ENCODE measurements around the gene NFIA. TPM values are rescaled to one million over a fixed set of nuclear protein-coding genes. Genes with fewer than 3 reads are reported as not detected.
A peak's percentile ranks its signal among the peaks of the same experiment; 100 is the strongest.

Gene NFIA
- total and polyA plus RNA-seq, 2 of the 13 experiments (the other 11 are each of a cell fraction or from before 2014, with no cell fraction given): 14.7 to 28.5 TPM

DNA sequence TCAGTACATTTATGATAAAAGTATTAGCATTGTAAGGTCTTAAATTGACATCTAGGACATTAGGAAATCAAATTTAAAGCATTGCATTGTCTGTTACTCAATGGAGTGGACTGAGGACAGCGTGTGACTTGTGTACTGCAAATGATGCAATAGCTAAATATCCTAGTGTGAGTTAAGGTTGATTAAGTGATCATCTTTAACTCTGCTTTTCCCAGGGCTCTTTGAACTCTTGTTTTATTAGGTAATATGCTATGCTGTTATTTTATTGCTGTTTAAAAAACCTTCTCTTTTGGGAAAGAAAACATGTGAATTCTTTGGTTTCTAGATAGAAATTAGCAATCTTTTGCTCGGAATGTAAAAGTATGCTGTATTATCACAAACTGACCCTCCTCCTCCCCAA, 38.6 kb downstream of the NFIA start (continued):
- TF ChIP-seq KMT2A (CRISPR knock-in tag; IDR thresholded peaks at IDR 0.05) (no peak; the same call in 1 of the 2 replicates), SMAD9 (CRISPR knock-in tag; IDR thresholded peaks at IDR 0.05) (no peak), BCL6 (CRISPR knock-in tag; IDR thresholded peaks at IDR 0.05) (peak; percentile 72), MAF1 (CRISPR knock-in tag; IDR thresholded peaks at IDR 0.05; ENCODE audit: borderline replicate concordance) (no peak), ZNF629 (CRISPR knock-in tag; conservative IDR thresholded peaks at IDR 0.05) (no peak), HES4 (CRISPR knock-in tag; IDR thresholded peaks at IDR 0.05; ENCODE audit: borderline replicate concordance) (no peak), PPARG (CRISPR knock-in tag; conservative IDR thresholded peaks at IDR 0.05) (peak; percentile 60; the same call in 1 of the 2 replicates), SPEN (CRISPR knock-in tag; IDR thresholded peaks at IDR 0.05; ENCODE audit: low read depth) (no peak), TBL1XR1 (IDR thresholded peaks at IDR 0.05; ENCODE audit: borderline replicate concordance, low read length, partially characterized antibody) (peak; percentile 48), DNMT3B (CRISPR knock-in tag; conservative IDR thresholded peaks at IDR 0.05) (no peak), ZNF776 (CRISPR knock-in tag; IDR thresholded peaks at IDR 0.05) (no peak), CC2D1A (CRISPR knock-in tag; IDR thresholded peaks at IDR 0.05) (no peak), CBFB (CRISPR knock-in tag; IDR thresholded peaks at IDR 0.05) (no peak), SSRP1 (CRISPR knock-in tag; IDR thresholded peaks at IDR 0.05) (no peak), SIN3A (IDR thresholded peaks at IDR 0.05; ENCODE audit: borderline replicate concordance, low read depth, low read length) (no peak)
- TF ChIP-seq, protein P1, sequence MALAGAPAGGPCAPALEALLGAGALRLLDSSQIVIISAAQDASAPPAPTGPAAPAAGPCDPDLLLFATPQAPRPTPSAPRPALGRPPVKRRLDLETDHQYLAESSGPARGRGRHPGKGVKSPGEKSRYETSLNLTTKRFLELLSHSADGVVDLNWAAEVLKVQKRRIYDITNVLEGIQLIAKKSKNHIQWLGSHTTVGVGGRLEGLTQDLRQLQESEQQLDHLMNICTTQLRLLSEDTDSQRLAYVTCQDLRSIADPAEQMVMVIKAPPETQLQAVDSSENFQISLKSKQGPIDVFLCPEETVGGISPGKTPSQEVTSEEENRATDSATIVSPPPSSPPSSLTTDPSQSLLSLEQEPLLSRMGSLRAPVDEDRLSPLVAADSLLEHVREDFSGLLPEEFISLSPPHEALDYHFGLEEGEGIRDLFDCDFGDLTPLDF (CRISPR knock-in tag; IDR thresholded peaks at IDR 0.05): no peak
- TF ChIP-seq, protein P2, sequence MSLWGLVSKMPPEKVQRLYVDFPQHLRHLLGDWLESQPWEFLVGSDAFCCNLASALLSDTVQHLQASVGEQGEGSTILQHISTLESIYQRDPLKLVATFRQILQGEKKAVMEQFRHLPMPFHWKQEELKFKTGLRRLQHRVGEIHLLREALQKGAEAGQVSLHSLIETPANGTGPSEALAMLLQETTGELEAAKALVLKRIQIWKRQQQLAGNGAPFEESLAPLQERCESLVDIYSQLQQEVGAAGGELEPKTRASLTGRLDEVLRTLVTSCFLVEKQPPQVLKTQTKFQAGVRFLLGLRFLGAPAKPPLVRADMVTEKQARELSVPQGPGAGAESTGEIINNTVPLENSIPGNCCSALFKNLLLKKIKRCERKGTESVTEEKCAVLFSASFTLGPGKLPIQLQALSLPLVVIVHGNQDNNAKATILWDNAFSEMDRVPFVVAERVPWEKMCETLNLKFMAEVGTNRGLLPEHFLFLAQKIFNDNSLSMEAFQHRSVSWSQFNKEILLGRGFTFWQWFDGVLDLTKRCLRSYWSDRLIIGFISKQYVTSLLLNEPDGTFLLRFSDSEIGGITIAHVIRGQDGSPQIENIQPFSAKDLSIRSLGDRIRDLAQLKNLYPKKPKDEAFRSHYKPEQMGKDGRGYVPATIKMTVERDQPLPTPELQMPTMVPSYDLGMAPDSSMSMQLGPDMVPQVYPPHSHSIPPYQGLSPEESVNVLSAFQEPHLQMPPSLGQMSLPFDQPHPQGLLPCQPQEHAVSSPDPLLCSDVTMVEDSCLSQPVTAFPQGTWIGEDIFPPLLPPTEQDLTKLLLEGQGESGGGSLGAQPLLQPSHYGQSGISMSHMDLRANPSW (CRISPR knock-in tag; IDR thresholded peaks at IDR 0.05; ENCODE audit: borderline replicate concordance): no peak
- TF ChIP-seq, protein P3, sequence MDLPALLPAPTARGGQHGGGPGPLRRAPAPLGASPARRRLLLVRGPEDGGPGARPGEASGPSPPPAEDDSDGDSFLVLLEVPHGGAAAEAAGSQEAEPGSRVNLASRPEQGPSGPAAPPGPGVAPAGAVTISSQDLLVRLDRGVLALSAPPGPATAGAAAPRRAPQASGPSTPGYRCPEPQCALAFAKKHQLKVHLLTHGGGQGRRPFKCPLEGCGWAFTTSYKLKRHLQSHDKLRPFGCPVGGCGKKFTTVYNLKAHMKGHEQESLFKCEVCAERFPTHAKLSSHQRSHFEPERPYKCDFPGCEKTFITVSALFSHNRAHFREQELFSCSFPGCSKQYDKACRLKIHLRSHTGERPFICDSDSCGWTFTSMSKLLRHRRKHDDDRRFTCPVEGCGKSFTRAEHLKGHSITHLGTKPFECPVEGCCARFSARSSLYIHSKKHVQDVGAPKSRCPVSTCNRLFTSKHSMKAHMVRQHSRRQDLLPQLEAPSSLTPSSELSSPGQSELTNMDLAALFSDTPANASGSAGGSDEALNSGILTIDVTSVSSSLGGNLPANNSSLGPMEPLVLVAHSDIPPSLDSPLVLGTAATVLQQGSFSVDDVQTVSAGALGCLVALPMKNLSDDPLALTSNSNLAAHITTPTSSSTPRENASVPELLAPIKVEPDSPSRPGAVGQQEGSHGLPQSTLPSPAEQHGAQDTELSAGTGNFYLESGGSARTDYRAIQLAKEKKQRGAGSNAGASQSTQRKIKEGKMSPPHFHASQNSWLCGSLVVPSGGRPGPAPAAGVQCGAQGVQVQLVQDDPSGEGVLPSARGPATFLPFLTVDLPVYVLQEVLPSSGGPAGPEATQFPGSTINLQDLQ (CRISPR knock-in tag; IDR thresholded peaks at IDR 0.05): no peak
- TF ChIP-seq, protein P4, sequence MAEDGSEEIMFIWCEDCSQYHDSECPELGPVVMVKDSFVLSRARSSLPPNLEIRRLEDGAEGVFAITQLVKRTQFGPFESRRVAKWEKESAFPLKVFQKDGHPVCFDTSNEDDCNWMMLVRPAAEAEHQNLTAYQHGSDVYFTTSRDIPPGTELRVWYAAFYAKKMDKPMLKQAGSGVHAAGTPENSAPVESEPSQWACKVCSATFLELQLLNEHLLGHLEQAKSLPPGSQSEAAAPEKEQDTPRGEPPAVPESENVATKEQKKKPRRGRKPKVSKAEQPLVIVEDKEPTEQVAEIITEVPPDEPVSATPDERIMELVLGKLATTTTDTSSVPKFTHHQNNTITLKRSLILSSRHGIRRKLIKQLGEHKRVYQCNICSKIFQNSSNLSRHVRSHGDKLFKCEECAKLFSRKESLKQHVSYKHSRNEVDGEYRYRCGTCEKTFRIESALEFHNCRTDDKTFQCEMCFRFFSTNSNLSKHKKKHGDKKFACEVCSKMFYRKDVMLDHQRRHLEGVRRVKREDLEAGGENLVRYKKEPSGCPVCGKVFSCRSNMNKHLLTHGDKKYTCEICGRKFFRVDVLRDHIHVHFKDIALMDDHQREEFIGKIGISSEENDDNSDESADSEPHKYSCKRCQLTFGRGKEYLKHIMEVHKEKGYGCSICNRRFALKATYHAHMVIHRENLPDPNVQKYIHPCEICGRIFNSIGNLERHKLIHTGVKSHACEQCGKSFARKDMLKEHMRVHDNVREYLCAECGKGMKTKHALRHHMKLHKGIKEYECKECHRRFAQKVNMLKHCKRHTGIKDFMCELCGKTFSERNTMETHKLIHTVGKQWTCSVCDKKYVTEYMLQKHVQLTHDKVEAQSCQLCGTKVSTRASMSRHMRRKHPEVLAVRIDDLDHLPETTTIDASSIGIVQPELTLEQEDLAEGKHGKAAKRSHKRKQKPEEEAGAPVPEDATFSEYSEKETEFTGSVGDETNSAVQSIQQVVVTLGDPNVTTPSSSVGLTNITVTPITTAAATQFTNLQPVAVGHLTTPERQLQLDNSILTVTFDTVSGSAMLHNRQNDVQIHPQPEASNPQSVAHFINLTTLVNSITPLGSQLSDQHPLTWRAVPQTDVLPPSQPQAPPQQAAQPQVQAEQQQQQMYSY (CRISPR knock-in tag; IDR thresholded peaks at IDR 0.05): no peak
